Hematopoietic multipotent progenitor cell treated with erythropoietin and hydrocortisone succinate and interleukin-3 and kit ligand, for 15 days (in vitro differentiated cells): ENCODE measurements around the gene HPCA.
"Not testable (repeated sequence)": the region's sequence is repeated elsewhere in the genome, so short reads cannot be mapped to it uniquely, and the experiment has no call there.

Experiments
- DNase-seq: peaks from one replicate; pipeline ENCODE4 v3.0.0-alpha.2; 2015; ENCODE audit warnings: low spot score

The HPCA gene

GRCh38 chr1:32902535-32902920 is 16.2 kb downstream of the HPCA start:
- DNase-seq: no peak

- no peak for DNase-seq
Measured at GRCh38 chr1:32903991-32904785, 17.9 kb downstream of the HPCA start.

- no peak for DNase-seq
Measured at GRCh38 chr1:32904797-32905196, 18.5 kb downstream of the HPCA start.

- DNase-seq: not testable (repeated sequence)
Measured at GRCh38 chr1:32905588-32905987, 19.3 kb downstream of the HPCA start.

- no peak for DNase-seq
Measured at GRCh38 chr1:32906654-32907053, 20.4 kb downstream of the HPCA start.

GRCh38 chr1:32907435-32907834 is 21.1 kb downstream of the HPCA start:
- DNase-seq: no peak

GRCh38 chr1:32910319-32910718 is 24.0 kb downstream of the HPCA start:
- no peak for DNase-seq

- no peak for DNase-seq
Measured at GRCh38 chr1:32915766-32916706, 29.7 kb downstream of the HPCA start.

- DNase-seq: no peak
Measured at GRCh38 chr1:32917521-32917920, 31.2 kb downstream of the HPCA start.

- no peak for DNase-seq
Measured at GRCh38 chr1:32918179-32918578, 31.9 kb downstream of the HPCA start.

GRCh38 chr1:32919811-32920733 is 33.8 kb downstream of the HPCA start:
- DNase-seq: no peak

GRCh38 chr1:32920833-32921232 is 34.5 kb downstream of the HPCA start:
- no peak for DNase-seq

- DNase-seq: no peak
Measured at GRCh38 chr1:32924881-32925344, 38.6 kb downstream of the HPCA start.

- no peak for DNase-seq
Measured at GRCh38 chr1:32925403-32926162, 39.3 kb downstream of the HPCA start.

GRCh38 chr1:32926562-32926961 is 40.3 kb downstream of the HPCA start:
- no peak for DNase-seq

GRCh38 chr1:32927441-32927840 is 41.1 kb downstream of the HPCA start:
- DNase-seq: no peak

- DNase-seq: no peak
Measured at GRCh38 chr1:32928285-32928684, 42.0 kb downstream of the HPCA start.

- no peak for DNase-seq
Measured at GRCh38 chr1:32928715-32929114, 42.4 kb downstream of the HPCA start.

GRCh38 chr1:32929366-32929765 is 43.1 kb downstream of the HPCA start:
- DNase-seq: no peak

- DNase-seq: no peak
Measured at GRCh38 chr1:32931760-32932159, 45.5 kb downstream of the HPCA start.

GRCh38 chr1:32933742-32934322 is 47.5 kb downstream of the HPCA start:
- DNase-seq: no peak
